ENCODE measurements around the gene MYLK4.

Gene MYLK4

GRCh38 chr6:2653369-2654032 lies 97.2 kb downstream of the MYLK4 start:
- no peak for DNase-seq

- DNase-seq: no peak
Observed at GRCh38 chr6:2652611-2653010, 98.1 kb downstream of the MYLK4 start.

GRCh38 chr6:2651961-2652360 lies 98.8 kb downstream of the MYLK4 start:
- DNase-seq: no peak

- no peak for DNase-seq
Observed at GRCh38 chr6:2651536-2651935, 99.2 kb downstream of the MYLK4 start.

- no peak for DNase-seq
Observed at GRCh38 chr6:2646346-2646745, 104.4 kb downstream of the MYLK4 start.

GRCh38 chr6:2643935-2644539 lies 106.7 kb downstream of the MYLK4 start:
- no peak for DNase-seq

- no peak for DNase-seq
Observed at GRCh38 chr6:2643130-2643529, 107.6 kb downstream of the MYLK4 start.

GRCh38 chr6:2641044-2641725 lies 109.5 kb downstream of the MYLK4 start:
- no peak for DNase-seq

GRCh38 chr6:2640551-2640950 lies 110.2 kb downstream of the MYLK4 start:
- no peak for DNase-seq

GRCh38 chr6:2639896-2640295 lies 110.8 kb downstream of the MYLK4 start:
- DNase-seq: no peak

GRCh38 chr6:2639167-2639566 lies 111.6 kb downstream of the MYLK4 start:
- no peak for DNase-seq

- DNase-seq: no peak
Observed at GRCh38 chr6:2636672-2637071, 114.0 kb downstream of the MYLK4 start.

GRCh38 chr6:2635911-2636310 lies 114.8 kb downstream of the MYLK4 start:
- DNase-seq: no peak

GRCh38 chr6:2634139-2634964 lies 116.4 kb downstream of the MYLK4 start:
- peak; percentile 54 for DNase-seq

- no peak for DNase-seq
Observed at GRCh38 chr6:2633736-2634135, 117.0 kb downstream of the MYLK4 start.

GRCh38 chr6:2632976-2633584 lies 117.6 kb downstream of the MYLK4 start:
- DNase-seq: no peak

- no peak for DNase-seq
Observed at GRCh38 chr6:2632368-2632767, 118.4 kb downstream of the MYLK4 start.

- no peak for DNase-seq
Observed at GRCh38 chr6:2630891-2631571, 119.7 kb downstream of the MYLK4 start.

- no peak for DNase-seq
Observed at GRCh38 chr6:2630359-2630758, 120.4 kb downstream of the MYLK4 start.

- no peak for DNase-seq
Observed at GRCh38 chr6:2626401-2626800, 124.3 kb downstream of the MYLK4 start.

- no peak for DNase-seq
Observed at GRCh38 chr6:2625581-2625980, 125.1 kb downstream of the MYLK4 start.

- no peak for DNase-seq
Observed at GRCh38 chr6:2624177-2624576, 126.5 kb downstream of the MYLK4 start.

Measured in NCI-H2081 treated with DMSO at 0.1 percent for 48 hours (cell line).